Upper lobe of left lung (tissue), 6 donors: ENCODE data around the gene GRXCR2. TPM values are rescaled to one million over a fixed set of nuclear protein-coding genes. Genes with fewer than 3 reads are reported as not detected.

Experiments
- ATAC-seq, 2 donors: fragments of 200-7000 bp; cut with Tn5 transposase; one replicate each; pipeline ENCODE4 v1.9.1; 2022; ENCODE audit warnings: mild to moderate bottlenecking in 2 of 2, moderate library complexity in 2 of 2; ENCODE audit not compliant: low FRiP score in 2 of 2
- DNase-seq, 2 donors: peaks; one replicate each; pipeline ENCODE4 v3.0.0-alpha.2; 2019 to 2020
- H3K27ac ChIP-seq, 4 donors: fragments of 200-600 bp; sonication (generic); one replicate each; pipeline ENCODE4 v1.5.1; 2016 to 2019
- H3K27me3 ChIP-seq, 4 donors: fragments of 200-600 bp; sonication (generic); one replicate each; pipeline ENCODE4 v1.5.1; 2017 to 2019
- H3K36me3 ChIP-seq, 4 donors: fragments of 200-600 bp; sonication (generic); one replicate each; pipeline ENCODE4 v1.5.1; 2016 to 2019
- H3K4me1 ChIP-seq, 4 donors: fragments of 200-600 bp; sonication (generic); one replicate each; pipeline ENCODE4 v1.5.1; 2018 to 2019
- H3K4me3 ChIP-seq, 4 donors: fragments of 200-600 bp; sonication (generic); one replicate each; pipeline ENCODE4 v1.5.1; 2017 to 2019; ENCODE audit warnings: mild to moderate bottlenecking in 2 of 4, moderate library complexity in 1 of 4
- H3K9me3 ChIP-seq, 4 donors: fragments of 200-600 bp; sonication (generic); one replicate each; pipeline ENCODE4 v1.5.1; 2018 to 2019
- EP300 ChIP-seq, 4 donors: sonication (generic); formaldehyde crosslinking; IDR thresholded peaks; one replicate each; pipeline ENCODE4 v1.5.1; 2017; ENCODE audit warnings: antibody characterized with exemption in 4 of 4, control low read depth in 2 of 4
- POLR2A ChIP-seq, 4 donors: fragments of 450-650 bp; IDR thresholded peaks; one replicate each; pipeline ENCODE4 v1.5.1; 2016 to 2017; ENCODE audit warnings: antibody characterized with exemption in 4 of 4, mild to moderate bottlenecking in 2 of 4
- POLR2AphosphoS5 ChIP-seq, 2 donors: sonication (generic); formaldehyde crosslinking; IDR thresholded peaks; one replicate each; pipeline ENCODE4 v1.5.1; 2017; ENCODE audit warnings: antibody characterized with exemption in 2 of 2
- WGBS, 2 donors: methylation state at CpG; one replicate each; pipeline ENCODE4 v1.1.5; 2017 to 2018; 5-methylcytosine and 5-hydroxymethylcytosine counted together
- total RNA-seq, 6 donors: library from RNA; depleted of rRNA in 4 of 6; stranded (reverse); fragments of >200 nt in 4 of 6; gene quantifications; one replicate each; pipeline versions ENCODE4 v1.1.0 to v1.2.1, GENCODE V29; 2016 to 2021
- TF ChIP-seq, protein P1 (sequence below), 6 experiments: fragments of 450-650 bp in 4 of 6; fragments of 200-600 bp in 2 of 6; sonication (generic) in 2 of 6; IDR thresholded peaks; one replicate each; pipeline ENCODE4 v1.5.1; 2016 to 2019; ENCODE audit warnings: antibody characterized with exemption in 6 of 6
- donor health status: DM: no; HTN: no; CAD: no; lungs with moderate emphysema.
- donor health status: DM: no; HTN: yes; CAD: no; lungs with severe emphysema.

GRXCR2 gene
- total RNA-seq, 6 donors from 2014 or later = not detected

DNA sequence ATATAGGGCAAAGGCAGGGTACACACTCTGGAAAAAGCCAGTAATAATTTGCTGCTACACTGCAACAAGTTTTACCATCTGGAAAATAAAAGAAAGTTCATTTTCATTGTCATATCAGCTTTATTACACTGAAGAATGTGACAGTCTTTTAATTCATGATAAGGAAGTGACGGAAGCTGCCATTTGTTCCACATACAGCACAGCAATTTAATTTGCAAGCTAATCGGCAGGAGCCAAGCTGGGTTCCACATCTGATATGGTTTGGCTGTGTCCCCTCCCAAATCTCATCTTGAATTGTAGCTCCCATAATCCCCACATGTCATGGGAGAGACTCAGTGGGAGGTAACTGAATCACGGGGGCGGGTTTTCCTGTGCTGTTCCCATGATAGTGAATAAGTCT lies 54.2 kb downstream of the GRXCR2 start:
- no peak for DNase-seq
- Histone ChIP-seq H3K4me3 (no peak overlapping the region), H3K27me3 (no peaks in the 10 kb centered on the region), H3K36me3 (peaks cover 0 to 9% (median 0%) of the 10 kb centered on the region in 4 donors), H3K27ac (no peak overlapping the region), H3K9me3 (no peaks in the 10 kb centered on the region), H3K4me1 (peaks cover 0 to 5% (median 0%) of the 10 kb centered on the region in 4 donors)
- TF ChIP-seq POLR2A (IDR thresholded peaks at IDR 0.05) (no peak), POLR2AphosphoS5 (IDR thresholded peaks at IDR 0.05) (no peak), EP300 (IDR thresholded peaks at IDR 0.05) (no peak)
- TF ChIP-seq, protein P1, sequence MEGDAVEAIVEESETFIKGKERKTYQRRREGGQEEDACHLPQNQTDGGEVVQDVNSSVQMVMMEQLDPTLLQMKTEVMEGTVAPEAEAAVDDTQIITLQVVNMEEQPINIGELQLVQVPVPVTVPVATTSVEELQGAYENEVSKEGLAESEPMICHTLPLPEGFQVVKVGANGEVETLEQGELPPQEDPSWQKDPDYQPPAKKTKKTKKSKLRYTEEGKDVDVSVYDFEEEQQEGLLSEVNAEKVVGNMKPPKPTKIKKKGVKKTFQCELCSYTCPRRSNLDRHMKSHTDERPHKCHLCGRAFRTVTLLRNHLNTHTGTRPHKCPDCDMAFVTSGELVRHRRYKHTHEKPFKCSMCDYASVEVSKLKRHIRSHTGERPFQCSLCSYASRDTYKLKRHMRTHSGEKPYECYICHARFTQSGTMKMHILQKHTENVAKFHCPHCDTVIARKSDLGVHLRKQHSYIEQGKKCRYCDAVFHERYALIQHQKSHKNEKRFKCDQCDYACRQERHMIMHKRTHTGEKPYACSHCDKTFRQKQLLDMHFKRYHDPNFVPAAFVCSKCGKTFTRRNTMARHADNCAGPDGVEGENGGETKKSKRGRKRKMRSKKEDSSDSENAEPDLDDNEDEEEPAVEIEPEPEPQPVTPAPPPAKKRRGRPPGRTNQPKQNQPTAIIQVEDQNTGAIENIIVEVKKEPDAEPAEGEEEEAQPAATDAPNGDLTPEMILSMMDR (IDR thresholded peaks at IDR 0.05) = no peak
- no peak for ATAC-seq
- WGBS, 2 donors = 85 to 91% methylated on average over 4 of the region's 4 CpGs

DNA sequence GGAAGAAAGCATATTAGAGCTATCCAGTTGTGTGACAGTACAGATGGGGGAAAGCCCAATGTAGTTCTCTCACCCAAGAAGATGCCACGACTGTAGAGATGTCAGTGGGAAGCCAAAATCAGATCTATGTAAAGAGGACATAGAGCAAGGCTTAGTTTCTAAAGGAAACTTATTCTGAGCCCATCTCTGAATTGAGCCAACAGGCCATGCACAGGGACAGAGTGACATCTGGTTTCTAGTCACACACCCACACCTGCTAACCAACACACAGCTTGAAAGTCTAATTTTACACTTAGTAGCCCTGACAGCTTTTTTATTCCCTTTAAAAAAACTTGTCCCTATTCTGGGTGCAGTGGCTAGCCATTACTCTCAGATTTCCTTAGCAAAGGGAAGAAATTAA lies 59.9 kb downstream of the GRXCR2 start:
- no peaks in the 10 kb centered on the region for H3K27me3 ChIP-seq
- WGBS, 2 donors = 44 to 67% methylated on average over 1 of the region's 1 CpG

DNA sequence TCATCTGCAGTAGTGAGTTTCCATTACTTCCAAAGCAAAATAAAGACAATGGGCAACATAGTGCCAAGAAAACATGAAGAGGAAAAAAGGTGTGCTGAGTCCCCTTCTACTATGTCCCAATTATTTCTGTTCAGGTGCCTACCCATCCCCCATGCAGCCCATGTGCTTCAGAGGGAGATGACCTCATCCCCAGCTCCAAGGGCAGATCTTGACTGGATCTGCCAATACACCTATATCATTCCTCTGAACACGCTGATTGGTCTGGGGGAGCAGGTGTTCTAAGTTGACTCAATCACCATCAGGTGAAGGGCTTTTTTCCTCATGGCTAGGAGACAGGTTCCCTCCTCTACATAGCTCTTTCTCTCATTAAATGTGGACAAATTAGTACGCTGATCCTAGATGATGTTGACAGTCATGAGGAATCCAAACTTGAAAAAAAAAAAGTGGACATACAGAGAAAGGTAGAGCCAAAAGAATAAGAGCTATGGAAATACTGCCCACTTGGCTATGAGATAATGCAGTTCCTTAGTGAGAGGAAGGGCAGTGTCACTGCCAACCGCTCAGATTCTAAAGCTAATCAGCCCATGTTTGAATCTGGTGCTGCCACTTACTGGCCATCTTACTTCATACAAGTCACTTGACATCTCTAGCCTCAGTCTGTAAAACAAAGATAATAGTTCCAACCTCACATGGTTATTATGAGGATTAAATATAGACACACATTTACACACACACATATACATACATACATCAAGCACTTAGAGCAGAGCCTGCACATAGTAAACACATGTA lies 60.8 kb downstream of the GRXCR2 start:
- Histone ChIP-seq H3K9me3 (no peaks in the 10 kb centered on the region), H3K36me3 (peaks cover 0 to 4% (median 0%) of the 10 kb centered on the region in 4 donors), H3K4me3 (no peak overlapping the region), H3K27ac (no peak overlapping the region), H3K27me3 (no peaks in the 10 kb centered on the region), H3K4me1 (no peaks in the 10 kb centered on the region)
- TF ChIP-seq EP300 (IDR thresholded peaks at IDR 0.05) = no peak
- TF ChIP-seq, protein P1 (IDR thresholded peaks at IDR 0.05) = peak in 1 of 6 experiments; percentile 19
- no peak for ATAC-seq
- WGBS, 2 donors = 77 to 88% methylated on average over 3 of the region's 3 CpGs
- no peak for DNase-seq

More for the DNA sequence above, 59.9 kb downstream of the GRXCR2 start:
- no peak overlapping the region for H3K27ac ChIP-seq
- TF ChIP-seq POLR2AphosphoS5 (IDR thresholded peaks at IDR 0.05) = no peak
- TF ChIP-seq, protein P1 (IDR thresholded peaks at IDR 0.05) = no peak
- no peak for TF ChIP-seq EP300 (IDR thresholded peaks at IDR 0.05)
- no peak for TF ChIP-seq POLR2A (IDR thresholded peaks at IDR 0.05)
- DNase-seq (no peak), ATAC-seq (no peak)
- H3K4me3 ChIP-seq = no peak overlapping the region
- H3K9me3 ChIP-seq = no peaks in the 10 kb centered on the region
- peaks cover 0 to 8% (median 0%) of the 10 kb centered on the region in 4 donors for H3K36me3 ChIP-seq
- no peaks in the 10 kb centered on the region for H3K4me1 ChIP-seq

Other genes with a start within 250 kb of the GRXCR2 start
- 10 to 100 TPM in 2 of 6 donors, 1 to 10 TPM in 4; 3.2 to 13.7 (median 6.5) TPM for gene PRELID2, start 37.7 kb downstream of the GRXCR2 start, total RNA-seq
- 10 to 100 TPM in 4 of 6 donors, 1 to 10 TPM in 2; 9.2 to 19.3 (median 14.3) TPM for gene SH3RF2, start 63.6 kb upstream of the GRXCR2 start, total RNA-seq
- gene PLAC8L1, start 232.6 kb upstream of the GRXCR2 start, total RNA-seq = 1 to 10 TPM in 1 of 6 donors, not detected in 5; 1.3 TPM